ENCODE results near the gene HPDL. TPM values are rescaled to one million over a fixed set of nuclear protein-coding genes. Genes with fewer than 3 reads are reported as not detected.

The HPDL gene
- total and polyA plus RNA-seq, 2 of the 8 experiments (the other 6 are each of a cell fraction or from before 2014, with no cell fraction given): 58.5 to 62.7 TPM

- peak overlapping the region in 3 of 4 experiments; percentile 89 to 99 (median 97); a peak in 6 of 7 replicates for H3K9ac ChIP-seq (replicated peaks in 1 of 4; ENCODE audit: extremely low read depth in 1 of 4, low read depth in 3 of 4, low read length in 3 of 4)
- no peak overlapping the region; the same call in 1 of the 2 replicates for H2BK5ac ChIP-seq (ENCODE audit: low read depth, low read length)
- H2AFZ ChIP-seq (ENCODE audit: low read length): no peak overlapping the region
- peak overlapping the region; percentile 36 for H4K91ac ChIP-seq (replicated peaks; ENCODE audit: insufficient read length, low read length)
- H3K18ac ChIP-seq (ENCODE audit: extremely low read depth, low read length): no peak overlapping the region
- H2BK12ac ChIP-seq (ENCODE audit: low read depth, low read length): no peak overlapping the region
- CTCF ChIA-PET (ENCODE audit: partially characterized antibody): interaction anchor here (0.7 to 13.4 kb wide), 13 partner anchors 10 to 327 kb away, joined by 4 to 139 read pairs (median 5); partner anchors contain the start of gene HPDL
- no peaks in the 10 kb centered on the region for H3K27me3 ChIP-seq (replicated peaks in 1 of 4; ENCODE audit: control insufficient read depth in 3 of 4, extremely low read depth in 1 of 4, insufficient read depth in 3 of 4, low read length in 3 of 4)
- no peak overlapping the region for H4K5ac ChIP-seq (ENCODE audit: insufficient read length, low read depth, low read length)
- H3K4ac ChIP-seq (replicated peaks; ENCODE audit: insufficient read length, low read depth, low read length): no peak overlapping the region
- H2AK5ac ChIP-seq (ENCODE audit: low read depth, low read length): peak overlapping the region; percentile 54; the same call in 1 of the 2 replicates
- H3K4me2 ChIP-seq (ENCODE audit: insufficient read depth in 1 of 2, low read depth in 2 of 2, low read length in 2 of 2): peak overlapping the region; percentile 76 to 82
- FAIRE-seq (no peak), DNase-seq (ENCODE audit: low read depth in 1 of 2, low spot score in 2 of 2) (no peak)
- peak overlapping the region; percentile 84 to 97 (median 92) for H3K4me3 ChIP-seq (ENCODE audit: extremely low read depth in 1 of 4, insufficient read depth in 2 of 4, low read depth in 3 of 4, low read length in 4 of 4)
- H2BK120ac ChIP-seq (replicated peaks; ENCODE audit: low read depth, low read length): no peak overlapping the region
- peak overlapping the region; percentile 89 for H3K56ac ChIP-seq (replicated peaks; ENCODE audit: insufficient read length, low read depth, low read length)
- H3K14ac ChIP-seq (ENCODE audit: insufficient read length): no peak overlapping the region
- H3K23me2 ChIP-seq (ENCODE audit: low read depth, low read length): peaks cover 7% of the 10 kb centered on the region
- WGBS, 2 experiments (ENCODE audit: extremely low coverage in 1 of 2, insufficient coverage in 1 of 2, insufficient read length in 1 of 2, insufficient replicate concordance in 2 of 2, low coverage in 1 of 2, low lambda C conversion rate in 2 of 2, missing lambda C conversion rate in 1 of 2): 69% methylated on average over 6 of the region's 6 CpGs; no CpG with 5 or more reads in 1 of the 2 experiments
- peak in 1 of 2 experiments; percentile 41; a peak in 1 of 3 replicates for TF ChIP-seq POLR2A (IDR thresholded peaks at IDR 0.05; ENCODE audit: control extremely low read depth in 1 of 2, low read depth in 2 of 2, low read length in 2 of 2)
- no peak for TF ChIP-seq JUN (IDR thresholded peaks at IDR 0.05; ENCODE audit: low read depth, low read length)
- H4K8ac ChIP-seq (ENCODE audit: extremely low read depth, insufficient read depth, low read length): no peak overlapping the region
- H2BK20ac ChIP-seq (ENCODE audit: low read length): no peak overlapping the region
- peak overlapping the region; percentile 97 for H3K27ac ChIP-seq (ENCODE audit: low read depth, low read length)
- peaks cover 0 to 8% (median 5%) of the 10 kb centered on the region in 4 experiments; a peak in 5 of 7 replicates for H3K4me1 ChIP-seq (replicated peaks in 1 of 4; ENCODE audit: control insufficient read depth in 3 of 4, insufficient read depth in 4 of 4, low read length in 3 of 4)
- peak overlapping the region; percentile 36; the same call in 1 of the 2 replicates for H2BK15ac ChIP-seq (ENCODE audit: low read length)
- no peak overlapping the region for H3K23ac ChIP-seq (ENCODE audit: insufficient read length)
- POLR2A ChIA-PET (ENCODE audit: partially characterized antibody): interaction anchor here (0.7 to 21.4 kb wide), 43 partner anchors 14 to 566 kb away, joined by 3 to 472 read pairs (median 5); partner anchors contain the start of genes AKR1A1, CCDC163, HECTD3 and HPDL
- H4K20me1 ChIP-seq (replicated peaks in 1 of 2; ENCODE audit: control insufficient read depth in 1 of 2, insufficient read depth in 2 of 2, low read length in 2 of 2): peaks cover 0 to 2% of the 10 kb centered on the region in 2 experiments
- H3K79me1 ChIP-seq (ENCODE audit: low read depth, low read length): peaks cover 7% of the 10 kb centered on the region
- H3K79me2 ChIP-seq (ENCODE audit: control insufficient read depth in 1 of 2, insufficient read depth in 2 of 2, low read length in 2 of 2): peaks cover 0 to 38% of the 10 kb centered on the region in 2 experiments; a peak in 3 of 4 replicates
- no peaks in the 10 kb centered on the region for H3K9me3 ChIP-seq (ENCODE audit: insufficient read depth in 2 of 2, low read depth in 1 of 2, low read length in 1 of 2)
- peaks cover 15 to 45% (median 33%) of the 10 kb centered on the region in 4 experiments; a peak in 6 of 8 replicates for H3K36me3 ChIP-seq (ENCODE audit: control insufficient read depth in 2 of 4, insufficient read depth in 4 of 4, low read length in 3 of 4)
These were observed 14.2 kb downstream of the HPDL start for GRCh38 chr1:45340816-45341466.

Measured in H1 (cell line).